ENCODE results near the gene ZNF256. TPM values are rescaled to one million over a fixed set of nuclear protein-coding genes. Genes with fewer than 3 reads are reported as not detected.

The ZNF256 gene
- total RNA-seq, 1 donor from 2014 or later, result 23.2 TPM

DNA sequence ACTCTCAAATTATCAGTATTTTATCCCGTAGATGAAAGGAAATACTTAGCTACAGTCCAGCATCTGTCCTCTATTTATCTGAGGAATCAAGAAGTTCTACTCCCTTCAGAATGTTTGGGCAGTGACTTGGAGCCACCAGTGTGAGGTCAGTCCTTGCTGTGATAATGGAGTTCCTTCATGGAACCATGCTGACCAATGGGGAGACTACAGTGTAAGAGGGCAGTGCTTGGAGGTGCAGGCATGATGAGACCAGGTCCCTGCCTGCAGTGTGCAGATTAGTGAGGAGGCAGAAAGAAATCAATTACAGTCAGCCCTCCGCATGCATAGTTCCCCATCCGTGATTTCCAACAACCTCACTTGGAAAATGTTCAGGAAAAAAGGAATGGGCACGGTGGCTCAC is 26.9 kb upstream of the ZNF256 start, which contains the start of gene C19orf18:
Gene C19orf18 (minus strand): TSS at position 101 of the 400 bp plus-strand sequence. CDS start 102 bp downstream, outside the sequence.
- Histone ChIP-seq H3K9me3 (ENCODE audit: low read depth) (peaks cover 51% of the 10 kb centered on the region), H3K36me3 (peaks cover 35% of the 10 kb centered on the region), H3K4me2 (no peak within 1 kb of the TSS), H3K9ac (no peak within 1 kb of the TSS), H4K20me1 (ENCODE audit: low read depth) (no peaks in the 10 kb centered on the region), H3K4me3 (no peak within 1 kb of the TSS), H2AFZ (replicated peaks) (no peak within 1 kb of the TSS), H3K27ac (no peak within 1 kb of the TSS), H3K4me1 (no peaks in the 10 kb centered on the region), H3K79me2 (ENCODE audit: low read depth) (no peaks in the 10 kb centered on the region), H3F3A (ENCODE audit: low read depth) (peaks cover 10% of the 10 kb centered on the region), H3K27me3 (no peaks in the 10 kb centered on the region)
- peaks cover 68% of the 10 kb centered on the region for H3K36me3 Mint-ChIP-seq
- DNase-seq (ENCODE audit: low spot score), result no peak
- H3K27me3 Mint-ChIP-seq (ENCODE audit: insufficient read depth, low read depth), result peaks cover 14% of the 10 kb centered on the region
- no peaks in the 10 kb centered on the region for H3K4me1 Mint-ChIP-seq
- H3K27ac Mint-ChIP-seq, result no peak within 1 kb of the TSS
- H3K9me3 Mint-ChIP-seq, result peaks cover 91% of the 10 kb centered on the region
- H3K4me3 Mint-ChIP-seq, result no peak within 1 kb of the TSS
- TF ChIP-seq EZH2phosphoT487 (IDR thresholded peaks at IDR 0.05) (no peak), EZH2 (IDR thresholded peaks at IDR 0.05) (no peak)
- TF ChIP-seq, protein P1, sequence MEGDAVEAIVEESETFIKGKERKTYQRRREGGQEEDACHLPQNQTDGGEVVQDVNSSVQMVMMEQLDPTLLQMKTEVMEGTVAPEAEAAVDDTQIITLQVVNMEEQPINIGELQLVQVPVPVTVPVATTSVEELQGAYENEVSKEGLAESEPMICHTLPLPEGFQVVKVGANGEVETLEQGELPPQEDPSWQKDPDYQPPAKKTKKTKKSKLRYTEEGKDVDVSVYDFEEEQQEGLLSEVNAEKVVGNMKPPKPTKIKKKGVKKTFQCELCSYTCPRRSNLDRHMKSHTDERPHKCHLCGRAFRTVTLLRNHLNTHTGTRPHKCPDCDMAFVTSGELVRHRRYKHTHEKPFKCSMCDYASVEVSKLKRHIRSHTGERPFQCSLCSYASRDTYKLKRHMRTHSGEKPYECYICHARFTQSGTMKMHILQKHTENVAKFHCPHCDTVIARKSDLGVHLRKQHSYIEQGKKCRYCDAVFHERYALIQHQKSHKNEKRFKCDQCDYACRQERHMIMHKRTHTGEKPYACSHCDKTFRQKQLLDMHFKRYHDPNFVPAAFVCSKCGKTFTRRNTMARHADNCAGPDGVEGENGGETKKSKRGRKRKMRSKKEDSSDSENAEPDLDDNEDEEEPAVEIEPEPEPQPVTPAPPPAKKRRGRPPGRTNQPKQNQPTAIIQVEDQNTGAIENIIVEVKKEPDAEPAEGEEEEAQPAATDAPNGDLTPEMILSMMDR (IDR thresholded peaks at IDR 0.05), result no peak

DNA sequence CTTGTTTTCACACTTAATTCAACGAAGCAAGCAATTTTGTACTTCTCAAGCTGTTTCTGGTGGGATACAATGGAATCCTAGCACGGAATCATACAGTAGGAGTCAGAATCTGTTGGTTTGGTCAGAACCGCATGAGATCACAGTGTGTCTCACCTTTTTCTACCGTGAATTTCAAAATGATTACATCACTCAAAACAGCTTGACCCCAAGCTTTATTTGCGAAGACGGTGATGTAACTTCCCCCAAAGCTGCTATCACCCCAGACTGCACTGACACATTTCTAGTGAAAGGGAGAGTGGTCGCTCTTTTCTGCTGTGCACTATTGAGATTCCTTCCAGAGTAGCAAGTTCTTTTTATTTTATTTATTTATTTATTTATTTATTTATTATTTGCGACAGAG is 17.3 kb upstream of the ZNF256 start:
- TF ChIP-seq, protein P1 (IDR thresholded peaks at IDR 0.05), result no peak
- TF ChIP-seq EZH2phosphoT487 (IDR thresholded peaks at IDR 0.05) (no peak), EZH2 (IDR thresholded peaks at IDR 0.05) (no peak)
- no peaks in the 10 kb centered on the region for H3K27me3 ChIP-seq
- H3K4me3 Mint-ChIP-seq, result no peak overlapping the region
- H3K36me3 ChIP-seq, result no peaks in the 10 kb centered on the region
- H3K79me2 ChIP-seq (ENCODE audit: low read depth), result no peaks in the 10 kb centered on the region
- no peak for DNase-seq (ENCODE audit: low spot score)
- no peak overlapping the region for H3K9ac ChIP-seq
- H2AFZ ChIP-seq (replicated peaks), result no peak overlapping the region
- no peaks in the 10 kb centered on the region for H3F3A ChIP-seq (ENCODE audit: low read depth)
- no peak overlapping the region for H3K4me3 ChIP-seq
- no peaks in the 10 kb centered on the region for H3K27me3 Mint-ChIP-seq (ENCODE audit: insufficient read depth, low read depth)
- no peak overlapping the region for H3K27ac Mint-ChIP-seq
- no peaks in the 10 kb centered on the region for H3K4me1 Mint-ChIP-seq
- H4K20me1 ChIP-seq (ENCODE audit: low read depth), result no peaks in the 10 kb centered on the region
- no peaks in the 10 kb centered on the region for H3K4me1 ChIP-seq
- peaks cover 58% of the 10 kb centered on the region for H3K9me3 Mint-ChIP-seq
- no peak overlapping the region for H3K4me2 ChIP-seq
- peaks cover 8% of the 10 kb centered on the region for H3K9me3 ChIP-seq (ENCODE audit: low read depth)
- no peak overlapping the region for H3K27ac ChIP-seq
- peaks cover 9% of the 10 kb centered on the region for H3K36me3 Mint-ChIP-seq

DNA sequence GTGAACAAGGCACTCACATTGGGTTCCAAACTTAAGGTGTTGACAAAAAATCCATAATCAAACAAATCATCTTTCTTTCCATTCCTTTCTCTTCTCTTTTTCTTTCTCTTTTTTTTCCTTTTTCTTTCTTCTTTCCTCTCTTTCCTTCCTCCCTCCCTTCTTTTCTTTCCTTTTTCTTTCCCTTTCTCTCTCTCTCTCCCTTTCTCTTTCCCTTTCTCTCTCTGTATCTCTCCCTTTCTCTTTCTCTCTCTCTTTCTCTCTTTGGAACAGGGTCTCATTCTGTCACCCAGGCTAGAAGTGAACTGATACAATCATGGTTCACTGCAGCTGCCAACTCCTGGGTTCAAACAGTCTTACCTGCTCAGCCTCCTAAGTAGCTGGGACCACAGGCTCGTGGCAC is 14.3 kb upstream of the ZNF256 start:
- Mint-ChIP-seq H3K36me3 (peaks cover 8% of the 10 kb centered on the region), H3K27me3 (ENCODE audit: insufficient read depth, low read depth) (peaks cover 5% of the 10 kb centered on the region), H3K9me3 (peaks cover 59% of the 10 kb centered on the region), H3K4me3 (no peak overlapping the region), H3K4me1 (no peaks in the 10 kb centered on the region), H3K27ac (no peak overlapping the region)
- Histone ChIP-seq H3K79me2 (ENCODE audit: low read depth) (no peaks in the 10 kb centered on the region), H3F3A (ENCODE audit: low read depth) (no peaks in the 10 kb centered on the region), H3K36me3 (no peaks in the 10 kb centered on the region), H2AFZ (replicated peaks) (no peak overlapping the region), H3K4me2 (no peak overlapping the region), H3K27ac (no peak overlapping the region), H3K27me3 (no peaks in the 10 kb centered on the region), H3K9me3 (ENCODE audit: low read depth) (peaks cover 5% of the 10 kb centered on the region), H3K4me1 (no peaks in the 10 kb centered on the region), H3K4me3 (no peak overlapping the region), H3K9ac (no peak overlapping the region), H4K20me1 (ENCODE audit: low read depth) (no peaks in the 10 kb centered on the region)
- DNase-seq (ENCODE audit: low spot score), result no peak
- TF ChIP-seq EZH2phosphoT487 (IDR thresholded peaks at IDR 0.05) (no peak), EZH2 (IDR thresholded peaks at IDR 0.05) (no peak)
- TF ChIP-seq, protein P1 (IDR thresholded peaks at IDR 0.05), result no peak
